GM12875 (cell line): ENCODE measurements around the gene MACROD1.

Source experiments
- H3K4me3 ChIP-seq: one replicate; pipeline ENCODE4 v1.5.1; 2011; ENCODE audit warnings: low read depth, low read length, control low read depth
- TF ChIP-seq, protein P1 (sequence below): IDR thresholded peaks from 2 replicates; pipeline ENCODE4 v1.5.1; 2011; ENCODE audit warnings: low read depth, mild to moderate bottlenecking, control low read depth, inconsistent platforms, low read length, moderate library complexity, borderline replicate concordance; ENCODE audit not compliant: insufficient read depth

Gene MACROD1

DNA sequence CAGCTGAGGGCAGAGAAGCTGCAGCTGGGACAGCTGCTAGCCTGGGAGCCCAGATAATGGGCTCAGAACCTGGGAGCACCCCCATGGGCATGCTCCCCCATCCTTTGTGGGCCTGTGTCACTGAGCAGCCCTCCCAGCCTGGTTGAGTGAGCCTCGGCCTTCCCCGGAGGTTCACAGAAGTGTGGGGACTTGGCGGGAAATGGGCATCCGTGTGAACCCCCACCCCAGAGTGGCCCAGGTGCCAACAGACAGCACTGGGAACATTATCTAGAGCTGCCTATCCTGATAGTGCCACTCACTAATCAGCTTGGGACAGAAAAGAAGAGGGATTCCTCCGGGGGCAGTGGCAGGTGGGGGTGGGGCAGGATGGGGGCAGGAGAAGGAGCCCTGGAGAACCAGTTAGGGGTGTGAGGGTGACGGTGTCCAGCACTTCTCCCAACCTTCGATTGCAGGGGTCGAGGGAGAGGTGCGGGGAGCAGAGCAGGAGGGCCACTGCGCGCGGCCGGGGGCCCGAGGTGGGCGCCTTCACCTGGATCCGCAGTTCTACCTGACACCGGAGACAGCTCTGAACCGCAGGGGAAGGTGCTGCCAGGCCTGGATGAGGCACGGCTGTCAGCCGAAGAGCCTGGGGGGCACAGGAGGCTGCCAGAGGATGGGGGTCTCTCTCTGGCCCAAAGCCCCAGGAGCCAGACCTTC, 97.1 kb downstream of the MACROD1 start:
- TF ChIP-seq, protein P1, sequence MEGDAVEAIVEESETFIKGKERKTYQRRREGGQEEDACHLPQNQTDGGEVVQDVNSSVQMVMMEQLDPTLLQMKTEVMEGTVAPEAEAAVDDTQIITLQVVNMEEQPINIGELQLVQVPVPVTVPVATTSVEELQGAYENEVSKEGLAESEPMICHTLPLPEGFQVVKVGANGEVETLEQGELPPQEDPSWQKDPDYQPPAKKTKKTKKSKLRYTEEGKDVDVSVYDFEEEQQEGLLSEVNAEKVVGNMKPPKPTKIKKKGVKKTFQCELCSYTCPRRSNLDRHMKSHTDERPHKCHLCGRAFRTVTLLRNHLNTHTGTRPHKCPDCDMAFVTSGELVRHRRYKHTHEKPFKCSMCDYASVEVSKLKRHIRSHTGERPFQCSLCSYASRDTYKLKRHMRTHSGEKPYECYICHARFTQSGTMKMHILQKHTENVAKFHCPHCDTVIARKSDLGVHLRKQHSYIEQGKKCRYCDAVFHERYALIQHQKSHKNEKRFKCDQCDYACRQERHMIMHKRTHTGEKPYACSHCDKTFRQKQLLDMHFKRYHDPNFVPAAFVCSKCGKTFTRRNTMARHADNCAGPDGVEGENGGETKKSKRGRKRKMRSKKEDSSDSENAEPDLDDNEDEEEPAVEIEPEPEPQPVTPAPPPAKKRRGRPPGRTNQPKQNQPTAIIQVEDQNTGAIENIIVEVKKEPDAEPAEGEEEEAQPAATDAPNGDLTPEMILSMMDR = no peak
- no peak overlapping the region for H3K4me3 ChIP-seq

DNA sequence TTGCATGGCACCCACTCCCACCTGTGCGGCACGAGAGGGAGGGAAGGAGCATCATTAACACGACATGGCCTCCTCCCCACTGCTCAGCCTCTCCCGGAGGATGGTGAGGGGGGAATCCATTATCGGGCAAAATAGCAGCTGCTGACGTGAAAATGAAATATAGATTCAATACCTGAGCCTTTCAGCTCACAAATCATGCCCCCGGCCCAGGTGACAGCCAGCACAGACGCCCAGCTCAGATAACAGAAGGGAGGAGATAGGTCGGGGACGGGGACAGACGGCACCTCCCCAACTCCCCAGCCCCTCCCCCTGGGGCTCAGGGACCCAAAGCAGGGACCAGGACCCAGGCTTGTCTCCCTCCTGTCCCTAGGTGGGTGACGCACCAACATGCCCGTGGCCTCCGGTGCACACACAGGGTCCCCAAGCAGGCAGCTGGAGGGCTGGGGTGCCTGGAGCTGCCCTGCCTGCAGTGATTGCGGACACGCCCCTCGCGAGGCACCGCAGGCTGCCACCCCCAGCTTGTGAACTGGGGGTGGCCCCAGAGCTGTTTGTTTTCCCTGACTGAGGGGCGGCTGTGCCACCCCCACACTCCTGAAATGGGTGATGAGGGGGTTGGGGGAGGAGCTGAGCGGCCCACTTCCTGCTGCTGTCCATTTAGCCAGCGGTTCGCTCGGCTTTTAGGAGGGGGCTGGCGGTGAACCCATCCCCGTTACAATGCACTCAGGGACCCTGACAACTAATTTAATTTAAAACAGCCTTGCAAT, 98.5 kb downstream of the MACROD1 start:
- H3K4me3 ChIP-seq = no peak overlapping the region
- TF ChIP-seq, protein P1 = no peak

DNA sequence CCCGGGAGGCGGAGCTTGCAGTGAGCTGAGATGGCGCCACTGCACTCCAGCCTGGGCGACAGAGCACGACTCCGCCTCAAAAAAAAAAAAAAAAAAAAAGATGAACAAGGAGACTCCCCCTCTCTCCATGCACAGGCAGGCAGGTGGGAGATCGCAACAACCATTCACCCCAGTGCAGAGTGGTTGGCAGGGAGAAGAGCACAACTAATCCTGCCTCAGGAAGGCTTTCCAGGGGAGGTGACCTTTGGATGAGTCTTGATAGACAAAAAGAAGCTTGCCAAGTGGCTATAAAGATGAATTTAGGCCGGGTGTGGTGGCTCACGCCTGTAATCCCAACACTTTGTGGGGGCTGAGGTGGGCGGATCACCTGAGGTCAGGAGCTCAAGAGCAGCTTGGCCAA, 100.2 kb downstream of the MACROD1 start:
- TF ChIP-seq, protein P1 = no peak
- H3K4me3 ChIP-seq = no peak overlapping the region

DNA sequence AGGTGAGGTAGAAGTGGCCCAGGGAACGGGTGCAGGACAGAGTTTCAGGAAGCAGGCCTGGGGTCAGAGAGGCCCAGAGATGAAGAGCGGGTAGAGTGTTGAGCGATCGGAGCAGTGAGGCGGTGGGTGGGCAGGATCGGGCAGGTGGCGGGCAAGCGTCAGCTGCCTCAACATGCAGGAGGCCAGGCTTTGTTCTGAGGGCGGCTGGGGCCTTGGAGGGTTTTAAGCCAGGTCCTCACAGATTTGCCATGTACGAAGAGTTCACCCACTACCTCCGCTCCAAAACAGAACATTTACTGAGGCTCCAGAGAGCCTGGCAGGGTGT, 100.8 kb downstream of the MACROD1 start:
- TF ChIP-seq, protein P1 = no peak

DNA sequence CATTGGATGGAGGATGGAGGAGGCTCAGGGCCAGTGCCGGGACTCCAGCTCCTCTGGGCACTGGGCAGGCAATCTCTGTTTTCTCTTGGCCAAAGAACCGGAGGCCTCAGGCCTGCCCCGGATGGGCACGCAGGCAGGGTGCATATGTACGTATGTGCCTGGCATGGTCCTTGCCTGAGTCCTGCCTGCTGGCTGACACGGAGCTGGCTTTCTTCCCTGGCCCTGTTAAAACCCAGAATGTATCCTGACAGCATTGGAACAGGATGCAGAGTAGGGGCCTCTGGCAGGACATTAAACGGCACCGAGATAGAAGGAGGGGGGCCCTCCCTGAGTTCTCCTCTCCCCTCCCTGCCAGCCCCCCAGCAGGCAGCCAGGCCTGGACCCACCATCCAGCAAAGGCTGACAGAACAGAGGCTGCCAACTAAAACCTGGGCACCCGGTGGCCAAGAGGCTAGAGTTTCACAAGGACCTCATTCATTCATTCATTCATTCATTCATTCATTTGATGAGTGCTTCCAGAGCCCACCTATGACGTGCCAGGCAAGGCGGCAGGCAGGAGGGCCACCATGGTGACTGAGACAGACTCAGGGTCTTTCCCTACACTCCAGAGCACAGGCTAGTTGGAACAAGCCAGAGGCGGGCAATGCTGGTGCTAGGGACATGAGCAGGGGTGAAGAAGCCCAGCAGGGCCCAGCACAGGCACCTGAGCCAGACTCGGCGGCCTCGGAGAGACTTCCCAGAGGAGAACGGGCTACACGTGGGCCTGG, 101.4 kb downstream of the MACROD1 start:
- H3K4me3 ChIP-seq = no peak overlapping the region
- TF ChIP-seq, protein P1 = no peak

More for the DNA sequence above, 100.8 kb downstream of the MACROD1 start:
- H3K4me3 ChIP-seq = no peak overlapping the region

DNA sequence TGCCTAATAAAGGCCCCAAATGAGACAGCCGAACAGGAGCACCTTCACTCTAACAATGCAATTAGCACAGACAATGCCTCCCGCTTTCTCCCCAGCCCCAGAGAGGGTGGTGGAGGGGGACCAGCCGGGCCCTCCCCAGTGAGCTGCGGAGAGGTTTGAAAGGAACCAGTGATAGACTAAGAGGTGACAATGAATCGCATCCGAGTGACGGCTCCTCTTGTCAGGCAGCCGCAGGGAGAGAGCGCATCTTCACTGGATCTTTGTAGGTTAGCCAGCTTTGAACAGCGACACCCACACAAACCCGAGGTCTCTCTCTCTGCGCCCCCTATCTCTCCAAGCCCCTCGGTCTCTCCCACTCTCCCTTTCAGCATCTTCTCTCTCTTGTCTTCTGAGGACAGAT, 102.1 kb downstream of the MACROD1 start:
- TF ChIP-seq, protein P1 = no peak
- H3K4me3 ChIP-seq = no peak overlapping the region
